Right renal cortex interstitium (tissue), 3 donors: ENCODE data around the gene LRMDA. TPM values are rescaled to one million over a fixed set of nuclear protein-coding genes. Genes with fewer than 3 reads are reported as not detected.
"Not testable (repeated sequence)": the region's sequence is repeated elsewhere in the genome, so short reads cannot be mapped to it uniquely, and the experiment has no call there.

Experiments used
- DNase-seq, 3 donors: peaks; one replicate each; pipeline ENCODE4 v3.0.0-alpha.2; 2013; ENCODE audit warnings: low read depth in 3 of 3, low spot score in 2 of 3
- polyA plus RNA-seq, 3 donors: library from polyadenylated mRNA; unstranded; fragments of 120-200 nt; gene quantifications; one replicate each; pipeline ENCODE4 v1.2.1, GENCODE V29; 2013; ENCODE audit not compliant: insufficient read length in 3 of 3

LRMDA gene
- polyA plus RNA-seq, 3 donors = 20.9 to 21.7 (median 21.2) TPM

GRCh38 chr10:75762431-75762802 lies 331.0 kb downstream of the LRMDA start:
- DNase-seq = no peak

GRCh38 chr10:75763652-75764051 lies 332.2 kb downstream of the LRMDA start:
- DNase-seq = no peak

GRCh38 chr10:75764974-75765788 lies 333.8 kb downstream of the LRMDA start:
- DNase-seq = no peak

GRCh38 chr10:75765789-75766096 lies 334.3 kb downstream of the LRMDA start:
- no peak for DNase-seq

GRCh38 chr10:75766106-75766505 lies 334.7 kb downstream of the LRMDA start:
- DNase-seq = no peak

GRCh38 chr10:75766752-75767151 lies 335.3 kb downstream of the LRMDA start:
- not testable (repeated sequence) for DNase-seq

- no peak for DNase-seq
Measured at GRCh38 chr10:75770626-75771081, 339.2 kb downstream of the LRMDA start.

GRCh38 chr10:75771606-75772005 lies 340.2 kb downstream of the LRMDA start:
- DNase-seq = no peak

GRCh38 chr10:75772153-75772887 lies 340.9 kb downstream of the LRMDA start:
- DNase-seq = no peak

- DNase-seq = no peak
Measured at GRCh38 chr10:75773231-75773780, 341.9 kb downstream of the LRMDA start.

GRCh38 chr10:75773813-75774782 lies 342.7 kb downstream of the LRMDA start:
- no peak for DNase-seq

GRCh38 chr10:75774783-75775490 lies 343.5 kb downstream of the LRMDA start:
- DNase-seq = no peak

- no peak for DNase-seq
Measured at GRCh38 chr10:75776738-75777504, 345.5 kb downstream of the LRMDA start.

- DNase-seq = no peak
Measured at GRCh38 chr10:75778665-75779064, 347.2 kb downstream of the LRMDA start.

- DNase-seq = no peak
Measured at GRCh38 chr10:75779276-75779675, 347.9 kb downstream of the LRMDA start.

GRCh38 chr10:75782463-75783248 lies 351.2 kb downstream of the LRMDA start:
- no peak for DNase-seq

- DNase-seq = no peak
Measured at GRCh38 chr10:75788394-75789205, 357.2 kb downstream of the LRMDA start.

- no peak for DNase-seq
Measured at GRCh38 chr10:75793848-75794247, 362.4 kb downstream of the LRMDA start.
